Karpas-422 (cell line): ENCODE measurements around the gene RNF208. TPM values are rescaled to one million over a fixed set of nuclear protein-coding genes. Genes with fewer than 3 reads are reported as not detected.

Source experiments
- DNase-seq: peaks from one replicate; pipeline ENCODE4 v3.0.0-alpha.2; 2015
- H2AFZ ChIP-seq: fragments of 200-600 bp; sonication (generic); 2 replicates; pipeline ENCODE4 v1.6.1; 2014; ENCODE audit warnings: antibody characterized with exemption, low read length, mixed read lengths
- H3K27ac ChIP-seq: fragments of 200-600 bp; sonication (generic); 2 replicates; pipeline ENCODE4 v1.5.1; 2014; ENCODE audit warnings: mild to moderate bottlenecking, low read length, moderate library complexity
- H3K27me3 ChIP-seq: fragments of 200-600 bp; sonication (generic); 2 replicates; pipeline ENCODE4 v1.6.1; 2014; ENCODE audit warnings: low read length, mixed read lengths
- H3K36me3 ChIP-seq: fragments of 200-600 bp; sonication (generic); 2 replicates; pipeline ENCODE4 v1.6.1; 2014; ENCODE audit warnings: low read length, mixed read lengths; ENCODE audit not compliant: insufficient read depth
- H3K4me1 ChIP-seq: fragments of 200-600 bp; sonication (generic); 2 replicates; pipeline ENCODE4 v1.6.1; 2014; ENCODE audit warnings: mild to moderate bottlenecking, low read length, mixed read lengths
- H3K4me2 ChIP-seq: fragments of 200-600 bp; sonication (generic); 2 replicates; pipeline ENCODE4 v1.6.1; 2014; ENCODE audit warnings: low read length, low read depth, mild to moderate bottlenecking; ENCODE audit not compliant: poor library complexity, severe bottlenecking
- H3K4me3 ChIP-seq: fragments of 200-600 bp; sonication (generic); 2 replicates; pipeline ENCODE4 v1.5.1; 2014; ENCODE audit warnings: mild to moderate bottlenecking, antibody characterized with exemption, low read length, mixed read lengths
- H3K79me2 ChIP-seq: fragments of 200-600 bp; sonication (generic); 2 replicates; pipeline ENCODE4 v1.6.1; 2014; ENCODE audit warnings: mild to moderate bottlenecking, low read length, mixed read lengths
- H3K9ac ChIP-seq: fragments of 200-600 bp; sonication (generic); 2 replicates; pipeline ENCODE4 v1.6.0; 2014; ENCODE audit warnings: low read length
- H3K9me2 ChIP-seq: fragments of 200-600 bp; sonication (generic), shearing (Covaris generic); replicated peaks from 2 replicates; pipeline ENCODE4 v1.6.0; 2014; ENCODE audit warnings: mild to moderate bottlenecking, low read length, moderate library complexity; ENCODE audit not compliant: insufficient read depth
- H3K9me3 ChIP-seq: fragments of 300-700, 200-600 bp; sonication (generic); 2 replicates; pipeline ENCODE4 v1.6.1; 2014; ENCODE audit warnings: low read length, mixed read lengths
- H4K20me1 ChIP-seq: fragments of 200-600 bp; sonication (generic); 2 replicates; pipeline ENCODE4 v1.6.1; 2014; ENCODE audit warnings: mild to moderate bottlenecking, antibody characterized with exemption, low read length, low read depth; ENCODE audit not compliant: insufficient read depth
- total RNA-seq: library from RNA; depleted of rRNA; stranded (reverse); fragments of >200 nt; shearing (Covaris generic); gene quantifications from 2 replicates; pipeline ENCODE4 v1.2.3, GENCODE V29; 2014; ENCODE audit warnings: low replicate concordance; rRNA removed

RNF208 gene
- total RNA-seq, 1 experiment from 2014 or later = 0.26 TPM

DNA sequence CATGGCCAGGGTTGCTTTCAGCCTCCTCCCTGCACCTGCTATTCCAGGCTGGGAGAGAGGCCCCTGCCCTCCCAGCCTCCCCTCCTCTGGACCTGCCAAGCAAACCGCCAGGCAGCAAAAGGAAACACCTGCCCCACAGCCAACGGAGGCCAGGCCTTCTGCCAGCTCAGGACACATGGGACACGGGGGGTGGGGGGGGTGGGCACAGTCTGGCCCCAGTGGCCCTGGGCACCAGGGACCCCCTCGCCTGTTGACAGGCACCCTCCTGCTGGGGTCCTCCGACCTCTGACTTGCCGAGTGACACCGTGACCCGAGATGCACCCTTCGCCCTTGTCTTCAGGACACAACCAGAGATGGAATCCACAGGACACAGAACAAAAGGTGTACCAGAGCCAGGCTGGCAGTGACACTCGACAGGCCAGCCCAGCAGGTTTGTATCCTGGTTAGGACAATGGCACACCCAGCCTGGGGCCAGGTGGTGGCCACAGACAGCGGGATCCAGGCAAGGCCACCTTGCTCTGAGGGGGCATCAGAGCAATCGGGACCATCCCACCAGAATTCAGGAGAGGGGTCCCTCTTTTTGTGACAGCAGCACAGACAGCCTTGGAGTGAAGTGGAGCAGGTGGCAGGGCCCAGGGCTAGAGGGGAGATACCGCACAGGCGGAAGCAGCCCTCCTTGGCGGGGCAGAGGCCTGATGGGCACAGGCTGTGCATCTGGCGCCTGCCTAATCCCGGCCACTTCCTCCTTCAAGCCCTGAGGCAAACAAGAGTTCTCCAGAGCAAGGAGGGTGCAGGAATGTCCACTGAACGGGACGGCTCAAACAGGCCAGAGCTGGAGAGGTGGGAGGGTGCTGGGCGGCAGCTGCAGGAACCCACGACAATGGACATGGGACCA, 48.9 kb downstream of the RNF208 start:
- H3K27me3 ChIP-seq = no peaks in the 10 kb centered on the region
- H4K20me1 ChIP-seq = peaks cover 22% of the 10 kb centered on the region; the same call in 1 of the 2 replicates
- no peak overlapping the region for H3K9ac ChIP-seq
- no peaks in the 10 kb centered on the region for H3K9me2 ChIP-seq
- DNase-seq = no peak
- no peaks in the 10 kb centered on the region for H3K9me3 ChIP-seq
- H3K79me2 ChIP-seq = no peaks in the 10 kb centered on the region
- no peak overlapping the region for H3K4me2 ChIP-seq
- no peak overlapping the region for H3K4me3 ChIP-seq
- no peak overlapping the region for H3K27ac ChIP-seq
- peaks cover 39% of the 10 kb centered on the region for H3K4me1 ChIP-seq
- H2AFZ ChIP-seq = no peak overlapping the region
- H3K36me3 ChIP-seq = no peaks in the 10 kb centered on the region

DNA sequence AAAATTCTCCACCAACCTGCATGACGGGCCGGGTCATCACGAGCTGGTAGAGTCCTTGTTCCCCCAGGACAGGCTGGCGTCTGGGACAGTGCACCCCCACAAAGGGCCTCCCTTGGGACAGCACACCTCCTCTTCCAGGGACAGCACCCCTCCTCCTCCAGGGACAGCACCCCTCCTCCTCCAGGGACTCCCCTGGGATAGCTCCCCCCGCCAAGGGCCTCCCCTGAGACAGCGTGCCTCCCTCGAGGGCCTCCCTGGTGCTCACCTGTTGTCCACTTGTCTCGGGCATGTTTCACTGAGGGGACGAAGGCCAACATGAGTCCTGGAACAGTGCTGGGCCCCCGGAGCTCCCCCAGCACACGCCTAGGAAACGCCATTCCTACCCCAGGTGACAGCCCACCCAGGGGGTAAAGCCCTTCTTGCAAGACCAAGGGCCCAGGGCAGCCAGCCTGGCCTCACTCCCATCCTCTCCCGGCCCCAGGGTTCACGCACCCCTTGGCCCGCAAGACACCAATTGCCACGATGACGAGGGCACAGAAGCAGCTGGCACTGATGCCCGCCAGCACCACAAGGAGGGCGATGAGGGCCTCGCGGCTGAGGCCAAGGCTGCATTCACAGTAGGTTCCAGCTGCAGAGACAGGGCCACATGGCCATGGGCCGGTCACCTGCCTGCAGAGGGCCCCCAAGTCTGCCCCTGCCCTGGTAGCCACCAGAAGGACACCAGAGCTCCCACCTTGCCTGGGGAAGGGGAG, 50.7 kb downstream of the RNF208 start:
- H3K79me2 ChIP-seq = no peaks in the 10 kb centered on the region
- no peaks in the 10 kb centered on the region for H3K27me3 ChIP-seq
- H3K9me3 ChIP-seq = no peaks in the 10 kb centered on the region
- H2AFZ ChIP-seq = no peak overlapping the region
- H3K4me3 ChIP-seq = no peak overlapping the region
- no peaks in the 10 kb centered on the region for H3K9me2 ChIP-seq
- peaks cover 22% of the 10 kb centered on the region; the same call in 1 of the 2 replicates for H4K20me1 ChIP-seq
- no peak overlapping the region for H3K9ac ChIP-seq
- no peak for DNase-seq
- no peak overlapping the region for H3K27ac ChIP-seq
- H3K4me1 ChIP-seq = peaks cover 39% of the 10 kb centered on the region
- no peaks in the 10 kb centered on the region for H3K36me3 ChIP-seq
- no peak overlapping the region for H3K4me2 ChIP-seq

DNA sequence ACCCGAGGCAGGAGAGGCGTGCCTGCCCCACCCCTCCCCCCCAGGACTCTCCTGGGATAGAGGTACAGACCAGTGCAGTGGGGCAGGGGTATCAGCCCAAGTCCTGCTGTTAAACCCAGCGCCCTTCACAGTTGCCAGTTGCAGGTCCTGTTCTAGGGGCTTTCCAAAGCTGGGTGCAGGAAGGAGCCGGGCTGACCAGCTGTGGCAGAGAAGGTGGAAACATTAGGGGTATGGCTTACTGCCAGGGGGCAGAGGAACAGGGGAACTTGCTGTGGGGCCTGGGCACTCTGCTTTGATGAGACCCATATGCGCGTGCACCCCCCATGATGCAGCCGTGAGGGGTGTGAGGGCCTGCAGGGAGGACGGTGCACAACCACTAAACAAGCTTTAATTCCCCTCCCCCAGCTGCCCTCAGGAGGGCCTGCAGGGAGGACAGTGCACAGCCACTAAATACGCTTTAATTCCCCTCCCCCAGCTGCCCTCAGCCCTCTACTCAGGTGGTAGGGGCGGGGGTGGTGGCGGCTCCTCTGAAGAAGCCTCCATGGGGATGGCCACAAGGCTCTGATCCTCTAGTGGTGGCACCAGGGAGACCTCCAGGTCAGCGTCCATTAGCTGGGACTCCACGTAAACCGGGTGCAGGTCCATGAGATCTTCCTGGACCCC, 51.4 kb downstream of the RNF208 start:
- Histone ChIP-seq H3K79me2 (no peaks in the 10 kb centered on the region), H3K27me3 (no peaks in the 10 kb centered on the region), H3K4me3 (no peak overlapping the region), H4K20me1 (peaks cover 17% of the 10 kb centered on the region; the same call in 1 of the 2 replicates), H2AFZ (no peak overlapping the region), H3K9me3 (no peaks in the 10 kb centered on the region), H3K9ac (no peak overlapping the region), H3K4me2 (no peak overlapping the region), H3K9me2 (no peaks in the 10 kb centered on the region), H3K27ac (no peak overlapping the region), H3K4me1 (peaks cover 39% of the 10 kb centered on the region), H3K36me3 (no peaks in the 10 kb centered on the region)
- no peak for DNase-seq

Other genes with a start within 250 kb of the RNF208 start
- not detected in 2 replicates for gene PTGDS, start 244.7 kb downstream of the RNF208 start, total RNA-seq
- gene LCNL1, start 239.2 kb downstream of the RNF208 start, total RNA-seq = not detected in 2 replicates
- gene PAXX, start 229.8 kb downstream of the RNF208 start, total RNA-seq = 20.1 and 62.6 TPM in 2 replicates
- not detected in 2 replicates for gene CLIC3, start 225.7 kb downstream of the RNF208 start, total RNA-seq
- 2.4 and 6.4 TPM in 2 replicates for gene ABCA2, start 194.0 kb downstream of the RNF208 start, total RNA-seq
- gene FUT7, start 190.2 kb downstream of the RNF208 start, total RNA-seq = not detected in 2 replicates
- gene NPDC1, start 176.1 kb downstream of the RNF208 start, total RNA-seq = not detected in 2 replicates
- not detected in 2 replicates for gene ENTPD2, start 168.2 kb downstream of the RNF208 start, total RNA-seq
- 18.6 and 53.2 TPM in 2 replicates for gene SAPCD2, start 151.7 kb downstream of the RNF208 start, total RNA-seq
- 15.1 and 26.2 TPM in 2 replicates for gene UAP1L1, start 144.7 kb downstream of the RNF208 start, total RNA-seq
- 28.9 and 58.1 TPM in 2 replicates for gene MAN1B1, start 135.3 kb downstream of the RNF208 start, total RNA-seq
- gene DPP7, start 107.5 kb downstream of the RNF208 start, total RNA-seq = 114 and 237 TPM in 2 replicates
- not detected in 2 replicates for gene GRIN1, start 83.1 kb downstream of the RNF208 start, total RNA-seq
- gene LRRC26, start 52.2 kb downstream of the RNF208 start, total RNA-seq = not detected in 2 replicates
- not detected in 2 replicates for gene TMEM210, start 50.2 kb downstream of the RNF208 start, total RNA-seq
- 16.8 and 28.0 TPM in 2 replicates for gene ANAPC2, start 33.7 kb downstream of the RNF208 start, total RNA-seq
- gene SSNA1, start 33.6 kb downstream of the RNF208 start, total RNA-seq = 48.9 and 101 TPM in 2 replicates
- gene TPRN, start 21.5 kb downstream of the RNF208 start, total RNA-seq = 5.7 and 15.2 TPM in 2 replicates
- gene TMEM203, start 16.6 kb downstream of the RNF208 start, total RNA-seq = 30.6 and 39.8 TPM in 2 replicates
- 7.8 and 13.1 TPM in 2 replicates for gene NDOR1, start 16.5 kb downstream of the RNF208 start, total RNA-seq
- 0.75 and 1.2 TPM in 2 replicates for gene CYSRT1, start 2.9 kb upstream of the RNF208 start, total RNA-seq
- gene RNF224, start 5.3 kb upstream of the RNF208 start, total RNA-seq = 0.37 TPM in 1 of 2 replicates, not detected in the other
- gene SLC34A3, start 8.7 kb upstream of the RNF208 start, total RNA-seq = not detected in 2 replicates
- gene TUBB4B, start 19.0 kb upstream of the RNF208 start, total RNA-seq = 97.1 and 152 TPM in 2 replicates
- gene STPG3, start 29.0 kb upstream of the RNF208 start, total RNA-seq = 0.61 and 0.86 TPM in 2 replicates
- 17.8 and 42.7 TPM in 2 replicates for gene NELFB, start 33.1 kb upstream of the RNF208 start, total RNA-seq
- 8.8 and 19.2 TPM in 2 replicates for gene TOR4A, start 55.5 kb upstream of the RNF208 start, total RNA-seq
- 1.4 and 1.8 TPM in 2 replicates for gene NRARP, start 80.0 kb upstream of the RNF208 start, total RNA-seq
- 2.8 and 7.8 TPM in 2 replicates for gene EXD3, start 200.9 kb upstream of the RNF208 start, total RNA-seq
- gene NOXA1, start 201.2 kb upstream of the RNF208 start, total RNA-seq = 0.51 TPM in 1 of 2 replicates, not detected in the other
- gene ENTPD8, start 219.1 kb upstream of the RNF208 start, total RNA-seq = not detected in 2 replicates
- gene NSMF, start 237.1 kb upstream of the RNF208 start, total RNA-seq = 36.4 and 55.4 TPM in 2 replicates